Measurements from ENCODE around the gene ENDOU.

The ENDOU gene

DNA sequence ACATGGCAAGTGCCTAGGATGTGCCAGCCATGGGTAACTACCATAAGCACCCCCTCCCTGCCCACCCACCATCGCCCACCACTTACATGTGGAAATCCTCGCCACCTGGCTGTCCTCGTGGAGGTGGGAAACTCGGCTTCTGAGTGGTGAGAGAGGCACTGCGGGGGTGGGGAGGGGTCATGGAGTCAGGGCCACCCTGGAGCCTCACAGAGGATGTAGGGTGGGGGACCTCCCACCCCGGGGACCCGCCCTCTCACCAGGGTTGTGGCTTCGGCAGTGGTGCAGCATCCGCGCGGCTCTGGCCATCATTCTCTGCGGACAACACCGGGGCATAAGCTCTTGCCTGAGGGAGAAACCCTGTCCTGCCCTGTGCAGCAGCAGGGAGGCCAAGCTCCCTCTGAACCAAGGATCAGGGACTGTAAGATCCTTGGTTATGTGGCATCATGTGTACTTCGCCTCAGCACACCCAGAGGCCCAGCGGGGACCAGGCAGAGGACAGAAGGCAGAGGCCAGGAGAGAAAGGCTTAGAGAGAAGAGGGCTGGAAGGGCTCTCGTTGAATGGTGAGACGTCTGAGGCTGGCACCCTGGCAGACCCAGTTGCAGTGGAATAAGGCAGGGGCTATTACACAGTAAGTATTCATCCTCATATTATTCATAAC, 12.8 kb upstream of the ENDOU start:
- TF ChIP-seq, protein P1, sequence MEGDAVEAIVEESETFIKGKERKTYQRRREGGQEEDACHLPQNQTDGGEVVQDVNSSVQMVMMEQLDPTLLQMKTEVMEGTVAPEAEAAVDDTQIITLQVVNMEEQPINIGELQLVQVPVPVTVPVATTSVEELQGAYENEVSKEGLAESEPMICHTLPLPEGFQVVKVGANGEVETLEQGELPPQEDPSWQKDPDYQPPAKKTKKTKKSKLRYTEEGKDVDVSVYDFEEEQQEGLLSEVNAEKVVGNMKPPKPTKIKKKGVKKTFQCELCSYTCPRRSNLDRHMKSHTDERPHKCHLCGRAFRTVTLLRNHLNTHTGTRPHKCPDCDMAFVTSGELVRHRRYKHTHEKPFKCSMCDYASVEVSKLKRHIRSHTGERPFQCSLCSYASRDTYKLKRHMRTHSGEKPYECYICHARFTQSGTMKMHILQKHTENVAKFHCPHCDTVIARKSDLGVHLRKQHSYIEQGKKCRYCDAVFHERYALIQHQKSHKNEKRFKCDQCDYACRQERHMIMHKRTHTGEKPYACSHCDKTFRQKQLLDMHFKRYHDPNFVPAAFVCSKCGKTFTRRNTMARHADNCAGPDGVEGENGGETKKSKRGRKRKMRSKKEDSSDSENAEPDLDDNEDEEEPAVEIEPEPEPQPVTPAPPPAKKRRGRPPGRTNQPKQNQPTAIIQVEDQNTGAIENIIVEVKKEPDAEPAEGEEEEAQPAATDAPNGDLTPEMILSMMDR (IDR thresholded peaks at IDR 0.05; ENCODE audit: low read length, missing control alignments): no peak
- H3K4me3 ChIP-seq (replicated peaks; ENCODE audit: low read depth, low read length): no peak overlapping the region
- DNase-seq (ENCODE audit: low read depth): no peak

DNA sequence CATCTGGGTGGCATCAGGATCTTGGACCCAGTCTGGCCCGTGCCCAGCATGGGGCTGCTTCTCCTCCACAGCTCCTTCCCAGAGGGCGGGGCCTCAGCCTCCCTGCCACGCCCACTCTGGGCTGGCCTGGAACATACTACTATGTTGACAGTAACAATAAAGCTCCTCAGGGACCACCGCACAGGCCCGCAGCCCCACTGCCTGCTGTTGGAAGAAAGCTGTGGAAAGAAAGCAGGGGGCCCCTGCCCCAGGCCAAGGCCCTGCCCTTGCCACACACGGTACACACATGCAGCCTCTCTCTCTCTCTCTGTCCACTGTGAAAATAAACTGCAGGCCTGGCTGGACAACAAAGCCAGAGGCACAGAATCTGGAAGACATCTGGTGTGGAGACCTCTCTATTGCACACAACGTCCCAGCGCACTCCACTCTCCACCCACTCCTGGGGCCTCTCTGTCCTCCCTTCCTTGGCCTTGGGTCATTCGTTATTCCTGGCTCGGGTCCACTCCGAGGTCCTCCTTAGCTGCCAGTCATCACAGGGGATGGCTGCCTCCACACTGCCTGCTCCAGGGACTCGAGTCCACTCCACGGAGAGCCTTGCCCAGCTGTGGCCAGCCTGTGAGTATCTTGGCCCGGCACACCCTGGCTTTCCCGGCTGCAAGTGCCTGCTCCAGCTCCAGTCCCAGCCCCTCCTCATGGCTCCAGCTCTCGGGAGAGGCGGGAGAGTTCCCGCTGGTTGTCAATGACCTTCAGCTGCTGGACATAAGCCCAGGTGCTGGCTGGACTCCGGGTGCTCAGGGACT, 11.8 kb upstream of the ENDOU start:
- TF ChIP-seq, protein P1 (IDR thresholded peaks at IDR 0.05; ENCODE audit: low read length, missing control alignments): no peak
- peak; percentile 83 for DNase-seq (ENCODE audit: low read depth)
- no peak overlapping the region for H3K4me3 ChIP-seq (replicated peaks; ENCODE audit: low read depth, low read length)

DNA sequence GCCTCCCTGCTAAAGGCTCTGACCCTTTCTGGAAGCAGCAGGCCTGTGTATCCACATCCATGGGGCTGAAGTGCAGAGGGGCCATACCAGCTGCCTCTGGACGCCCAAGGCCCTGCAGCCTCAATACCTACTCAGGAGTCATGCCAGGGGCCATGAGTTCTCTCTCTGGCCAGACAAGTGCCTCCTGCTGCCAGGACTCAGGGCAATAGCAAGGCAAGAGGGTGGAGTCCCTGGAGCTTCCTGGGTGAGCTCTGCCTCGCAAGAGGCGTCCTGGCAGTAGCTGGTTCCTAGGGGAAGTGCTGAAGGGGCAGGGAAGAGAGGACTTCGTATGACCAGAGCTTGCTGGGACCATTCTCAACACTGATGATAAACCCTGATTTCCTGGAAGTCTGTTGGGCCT, 10.9 kb upstream of the ENDOU start:
- DNase-seq (ENCODE audit: low read depth): no peak
- no peak overlapping the region for H3K4me3 ChIP-seq (replicated peaks; ENCODE audit: low read depth, low read length)
- TF ChIP-seq, protein P1 (IDR thresholded peaks at IDR 0.05; ENCODE audit: low read length, missing control alignments): no peak

DNA sequence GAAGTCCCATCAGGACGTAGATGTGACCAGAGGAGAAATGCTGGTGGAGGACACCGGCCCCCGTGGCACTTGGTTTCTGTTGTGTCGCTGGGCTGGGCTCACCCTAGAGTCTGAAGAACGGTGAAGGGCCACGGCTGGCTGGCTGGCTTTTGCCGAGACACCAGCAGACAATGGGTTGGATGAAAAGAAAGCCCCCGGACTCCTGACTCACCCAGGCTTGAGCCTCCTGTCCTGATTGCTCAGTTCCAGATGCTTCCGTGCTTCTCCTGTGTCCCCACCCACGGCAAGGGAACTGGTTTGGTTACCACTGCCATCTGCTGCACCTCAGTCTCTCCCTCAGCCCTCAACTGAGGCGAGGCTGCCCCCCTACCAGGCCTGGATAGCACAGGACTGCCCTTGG, 10.4 kb upstream of the ENDOU start:
- no peak for DNase-seq (ENCODE audit: low read depth)
- TF ChIP-seq, protein P1 (IDR thresholded peaks at IDR 0.05; ENCODE audit: low read length, missing control alignments): no peak
- H3K4me3 ChIP-seq (replicated peaks; ENCODE audit: low read depth, low read length): no peak overlapping the region

DNA sequence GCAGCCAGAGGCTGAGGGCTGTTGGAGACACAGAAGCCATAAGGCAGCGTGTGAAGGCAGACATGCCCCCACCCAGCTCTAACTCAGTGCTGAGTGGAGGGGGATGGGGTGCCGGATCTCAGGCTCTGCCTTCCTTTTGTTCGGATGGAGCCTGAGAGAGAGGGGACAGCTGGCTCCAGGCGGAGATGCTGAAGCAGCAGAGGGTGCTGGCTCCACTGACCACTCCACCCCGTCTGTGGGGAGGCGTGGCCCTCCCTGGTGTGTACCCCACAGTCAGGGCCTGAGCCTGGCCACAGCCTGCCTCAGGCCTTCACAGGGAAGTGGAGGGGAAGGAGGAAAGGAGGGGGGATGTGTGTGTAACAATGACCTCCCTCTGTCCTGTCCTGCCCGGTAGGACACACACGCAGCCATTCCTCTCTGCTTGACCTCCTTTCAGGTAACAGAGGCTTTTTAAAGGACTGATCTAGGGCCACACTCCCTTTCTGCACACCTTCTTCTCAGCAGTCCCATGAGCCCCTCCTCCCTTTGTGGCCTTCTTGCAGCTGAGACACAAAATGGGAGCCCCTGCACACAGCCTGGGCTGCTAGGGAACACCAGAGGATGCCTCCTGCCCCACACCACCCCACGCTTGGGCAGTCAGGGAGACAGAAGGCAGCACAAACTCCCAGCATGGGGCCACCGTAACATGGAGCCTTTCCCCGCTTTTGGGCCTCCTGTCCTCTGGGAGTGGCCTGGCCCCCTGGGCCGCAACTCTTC, 9.6 kb upstream of the ENDOU start:
- TF ChIP-seq, protein P1 (IDR thresholded peaks at IDR 0.05; ENCODE audit: low read length, missing control alignments): no peak

DNA sequence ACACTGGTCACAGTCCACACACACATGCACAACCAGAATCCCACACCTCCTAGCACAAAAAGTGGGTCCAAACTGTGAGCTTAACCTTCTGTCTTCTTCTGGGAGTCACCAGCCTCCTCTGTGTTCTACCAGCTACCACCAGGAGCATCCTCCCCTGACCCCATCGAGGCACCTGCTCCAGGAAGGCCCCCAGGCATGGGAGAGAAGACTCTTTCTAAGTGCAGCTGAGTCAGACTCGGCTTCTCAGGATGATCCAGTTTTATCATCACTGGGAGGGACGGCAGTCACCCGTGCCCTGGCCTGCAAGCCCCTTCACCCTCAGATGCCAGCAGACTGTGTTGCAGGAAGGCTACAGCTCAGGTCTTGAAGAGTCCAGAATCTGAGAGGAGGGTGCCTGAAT, 7.9 kb upstream of the ENDOU start:
- TF ChIP-seq, protein P1 (IDR thresholded peaks at IDR 0.05; ENCODE audit: low read length, missing control alignments): no peak
- no peak overlapping the region for H3K4me3 ChIP-seq (replicated peaks; ENCODE audit: low read depth, low read length)
- DNase-seq (ENCODE audit: low read depth): no peak

More for the DNA sequence above, 9.6 kb upstream of the ENDOU start:
- no peak for DNase-seq (ENCODE audit: low read depth)
- H3K4me3 ChIP-seq (replicated peaks; ENCODE audit: low read depth, low read length): no peak overlapping the region
